Measurements from ENCODE around the gene RER1.

RER1 gene

DNA sequence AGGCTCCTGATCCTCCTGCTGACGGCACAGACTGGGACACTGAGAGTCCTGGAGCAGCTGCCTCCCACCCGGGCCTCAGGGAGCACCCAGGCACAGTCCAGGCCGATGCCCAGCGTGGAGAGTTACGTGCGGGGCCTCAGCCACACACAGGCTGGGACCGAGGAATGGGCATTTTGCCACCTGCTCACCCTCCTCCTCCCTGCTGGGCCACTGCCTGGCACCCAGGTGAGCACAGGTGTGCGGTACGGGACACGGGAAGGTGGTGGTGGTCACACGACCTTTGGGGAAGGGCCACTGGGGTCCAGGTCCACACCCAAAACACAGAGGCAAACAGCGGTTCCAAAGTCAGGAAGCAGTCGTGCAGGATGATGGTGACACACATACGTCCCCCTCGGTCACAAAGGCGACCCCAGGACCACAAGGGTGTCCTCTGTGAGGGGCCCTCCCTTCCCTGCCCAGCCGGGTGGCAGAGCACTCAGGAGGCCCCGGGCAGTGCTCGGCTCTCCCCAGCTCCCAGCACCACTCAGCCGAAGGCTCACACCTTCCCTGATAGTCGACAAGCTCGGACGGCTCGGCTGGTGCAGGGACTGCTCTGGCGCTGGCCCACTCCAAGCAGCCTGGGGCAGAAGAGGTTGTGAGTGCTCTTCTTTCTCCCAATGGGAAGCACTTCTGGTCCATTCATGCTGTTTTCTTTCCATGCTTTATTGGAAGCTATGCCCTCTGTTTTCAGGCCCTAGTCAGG, 14.5 kb upstream of the RER1 start:
- no peak for DNase-seq

DNA sequence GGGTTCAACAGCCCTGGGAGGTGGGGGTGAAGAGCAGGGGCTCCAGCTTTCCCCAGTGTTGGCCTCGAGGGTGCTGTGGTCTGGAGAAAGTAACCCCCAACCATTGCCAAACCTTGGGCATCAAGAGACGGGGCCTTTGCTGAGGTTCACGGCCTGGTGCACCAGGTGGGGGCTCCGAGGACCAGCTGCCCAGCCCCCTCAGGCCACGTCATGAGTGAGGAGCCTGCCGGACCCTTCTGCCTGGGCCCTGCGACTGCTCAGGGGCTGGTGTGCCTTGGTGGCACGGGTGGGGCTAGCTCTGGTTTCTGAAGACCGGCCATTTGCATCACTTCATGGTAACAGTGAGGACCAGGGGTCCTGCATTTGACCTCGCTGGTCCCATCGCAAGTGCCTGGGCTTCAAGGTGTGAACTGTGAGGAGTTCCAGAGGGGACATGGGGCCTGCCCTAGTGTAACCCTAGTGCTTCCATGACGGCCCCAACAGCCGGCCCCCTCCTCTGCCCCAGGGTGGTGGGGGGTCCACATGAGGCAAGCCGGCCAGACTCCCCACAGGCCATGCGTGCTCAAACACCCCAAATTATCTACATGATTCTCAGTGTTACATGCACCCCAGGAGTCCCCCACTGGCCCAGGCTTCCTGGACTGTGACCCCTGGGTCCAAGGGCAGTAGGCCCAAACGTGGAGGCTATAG, 13.7 kb upstream of the RER1 start:
- no peak for DNase-seq

DNA sequence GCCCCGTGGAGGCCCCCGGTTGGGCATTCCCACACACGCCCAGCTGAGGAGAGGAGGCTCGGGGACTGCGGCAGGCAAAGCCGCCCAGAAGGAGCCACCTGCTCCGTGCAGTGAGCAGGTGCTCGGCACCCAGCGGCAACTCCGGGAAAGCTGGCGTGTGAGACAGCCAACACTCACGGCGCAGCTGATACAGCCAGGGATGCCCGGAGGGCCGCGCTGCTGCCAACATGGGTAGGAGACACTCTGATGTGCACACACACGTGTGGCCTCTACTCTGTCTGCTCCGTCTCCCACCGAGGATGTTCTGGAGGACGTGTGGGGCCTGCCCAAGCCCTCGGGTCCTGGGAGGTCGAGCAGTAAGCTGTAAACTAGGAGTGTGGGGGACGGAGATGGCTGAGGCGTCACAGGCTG, 13.2 kb upstream of the RER1 start:
- DNase-seq: no peak

- no peak for DNase-seq
Observed at GRCh38 chr1:2378956-2379732, 12.5 kb upstream of the RER1 start.

- no peak for DNase-seq
Observed at GRCh38 chr1:2379733-2380404, 11.8 kb upstream of the RER1 start.

DNA sequence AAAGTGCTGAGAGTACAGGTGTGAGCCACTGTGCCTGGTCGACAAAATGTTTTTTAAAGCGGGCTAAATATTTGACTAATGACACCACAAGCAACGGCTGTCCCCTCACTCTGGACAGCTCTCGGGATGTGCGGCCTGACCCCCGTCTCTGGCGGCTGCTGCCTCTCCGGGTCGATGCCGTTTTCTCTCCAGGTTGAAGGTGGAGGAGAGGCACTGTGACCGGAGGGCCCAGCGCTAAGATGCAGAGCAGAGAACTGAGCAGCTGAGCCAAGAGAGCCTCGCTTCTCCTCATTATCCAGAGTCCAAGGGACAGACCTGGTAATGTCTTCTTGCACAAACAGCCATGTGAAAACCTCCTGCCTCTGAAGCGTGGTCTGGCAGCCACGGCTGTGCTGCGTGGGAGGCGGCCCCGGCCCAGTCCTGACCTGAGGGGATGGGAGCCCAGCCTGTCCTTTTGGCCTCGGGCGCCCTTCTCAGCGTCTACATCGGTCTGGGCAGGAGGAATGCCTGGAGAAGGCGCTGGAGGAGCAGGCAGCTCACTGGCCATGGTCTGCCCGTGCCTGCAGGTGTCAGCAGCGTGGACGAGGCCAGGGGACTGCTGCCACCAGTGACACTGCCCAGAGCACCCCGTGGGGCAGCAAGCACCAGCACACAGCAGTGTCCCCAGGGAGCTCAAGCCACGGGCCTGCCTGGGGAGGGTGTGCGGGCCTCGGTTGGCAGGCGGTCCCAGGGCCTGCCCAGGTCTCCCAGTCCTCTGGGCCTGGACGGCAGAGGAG, 10.6 kb upstream of the RER1 start:
- DNase-seq: no peak

DNA sequence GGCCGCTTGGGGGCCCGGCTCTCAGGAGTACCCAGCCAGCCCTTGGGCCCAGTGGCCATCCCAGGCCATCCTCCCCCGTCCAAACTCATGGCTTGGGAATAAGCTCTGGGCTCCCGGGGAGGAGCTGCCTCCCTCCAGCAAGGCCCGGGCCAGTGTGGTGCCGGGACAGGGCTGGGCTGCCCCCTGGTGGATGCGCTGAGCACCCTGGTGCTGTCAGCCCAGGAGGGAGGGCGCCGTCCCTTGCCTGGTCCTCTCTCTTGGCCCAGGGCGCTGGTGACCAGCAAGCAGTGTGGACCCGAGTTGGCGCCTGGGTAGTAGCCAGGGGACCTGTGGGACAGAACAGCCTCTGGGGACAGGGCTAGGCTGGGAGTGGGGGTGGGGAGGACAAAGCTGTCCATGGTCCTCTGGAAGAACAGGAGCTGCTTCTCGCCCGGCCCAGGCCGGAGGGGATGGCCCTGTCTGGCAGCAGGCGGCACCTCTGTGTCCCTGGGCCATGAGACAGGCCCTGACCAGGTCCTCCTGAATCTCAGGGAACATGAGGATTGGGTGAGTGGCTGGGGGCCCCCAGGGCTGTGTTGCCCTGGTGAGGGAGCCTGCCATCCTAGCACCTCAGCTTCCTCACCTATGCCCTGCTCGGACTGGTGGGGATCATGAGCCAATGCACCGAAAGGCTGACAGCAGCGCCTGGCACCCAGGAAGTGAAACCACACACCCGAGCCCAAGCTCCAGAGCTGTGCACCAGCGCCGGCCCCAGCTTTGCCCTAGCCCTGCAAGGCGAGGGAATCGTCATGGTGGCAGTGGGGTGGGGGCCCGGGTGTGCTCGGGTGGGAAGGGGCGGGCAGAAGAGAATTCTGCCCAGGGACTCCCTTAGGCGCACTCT, 9.7 kb upstream of the RER1 start:
- peak; percentile 61 for DNase-seq

DNA sequence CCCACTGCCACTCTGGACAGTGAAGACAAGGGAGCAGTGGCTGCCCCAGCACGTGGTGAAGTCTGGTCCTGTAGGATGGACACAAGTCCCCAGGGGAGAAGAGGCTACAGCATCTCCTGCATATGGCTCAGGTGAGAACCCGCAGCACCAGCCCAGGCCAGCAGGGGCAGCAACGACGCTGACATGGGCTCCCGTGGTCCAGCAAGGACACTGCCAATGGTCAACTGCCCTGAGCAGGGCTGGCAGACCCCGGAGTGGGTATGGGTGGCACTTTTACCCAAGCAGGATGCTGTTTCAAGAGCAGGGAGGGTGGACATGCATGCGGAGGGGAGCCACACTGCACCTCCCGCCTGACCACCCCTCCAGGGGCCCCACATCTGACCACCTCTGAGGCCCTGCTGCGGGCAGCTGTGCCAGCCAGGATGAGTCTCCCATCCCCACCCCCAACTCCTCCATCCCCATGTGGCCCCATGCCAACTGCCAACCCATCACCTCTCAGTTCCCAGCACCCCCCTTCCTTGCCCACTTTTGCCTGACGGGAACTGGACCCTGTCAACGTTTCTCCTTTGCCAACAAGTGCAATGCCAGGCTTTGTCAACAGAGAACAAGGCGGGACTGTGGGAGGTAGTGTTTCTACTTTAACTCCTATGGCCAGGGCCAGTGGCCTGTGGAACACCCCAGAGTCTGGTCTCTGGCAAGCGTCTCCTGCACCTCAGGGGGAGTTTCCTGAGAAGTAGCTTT, 8.8 kb upstream of the RER1 start:
- DNase-seq: no peak

DNA sequence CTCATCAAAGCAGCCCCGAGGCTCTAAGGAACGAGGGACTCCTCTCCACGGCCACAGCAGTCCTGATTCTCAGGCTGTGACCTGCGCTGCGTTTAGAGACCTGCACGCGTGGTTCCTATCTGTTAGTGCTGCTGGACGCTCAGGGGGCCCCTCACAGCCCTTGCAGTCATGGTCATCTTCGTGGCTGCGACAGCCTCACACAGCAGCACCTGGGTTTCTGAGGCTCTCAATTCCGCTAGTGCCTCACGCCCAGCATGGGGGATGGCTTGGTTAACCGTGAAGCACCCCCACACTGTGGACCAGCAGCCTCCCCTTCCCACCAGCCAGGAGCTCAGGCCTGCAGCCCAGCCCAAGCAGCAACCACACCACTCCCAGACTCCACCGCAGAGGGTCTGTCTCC, 8.1 kb upstream of the RER1 start:
- DNase-seq: no peak

- no peak for DNase-seq
Observed at GRCh38 chr1:2384130-2384860, 7.3 kb upstream of the RER1 start.

DNA sequence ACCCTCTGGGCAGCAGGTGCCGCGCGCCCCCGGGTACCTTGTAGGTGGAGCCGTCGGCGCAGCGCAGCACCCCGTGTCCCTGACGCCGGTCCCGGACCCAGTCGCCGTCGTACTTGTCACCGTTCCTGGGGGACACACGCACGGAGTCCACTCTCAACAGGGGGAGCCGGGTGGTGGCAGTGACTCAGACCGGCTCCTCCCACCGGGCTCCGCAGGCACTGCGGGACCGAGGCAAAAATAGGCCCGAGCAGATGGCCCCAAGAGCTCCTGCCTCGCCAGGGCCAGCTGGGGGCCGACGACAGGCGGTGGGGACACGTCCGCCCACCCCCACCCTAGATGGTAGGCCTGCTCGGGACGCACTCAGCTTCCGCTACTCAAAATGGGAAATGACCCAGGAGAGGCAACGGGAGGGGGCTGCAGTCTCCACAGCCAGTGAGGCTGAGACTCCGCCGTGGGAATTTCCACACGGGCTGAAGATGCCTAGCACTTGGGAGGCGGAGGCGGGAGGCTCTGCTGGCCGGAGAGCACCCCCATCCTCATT, 6.6 kb upstream of the RER1 start:
- no peak for DNase-seq

GRCh38 chr1:2385606-2386280, 5.9 kb upstream of the RER1 start:
- DNase-seq: no peak

DNA sequence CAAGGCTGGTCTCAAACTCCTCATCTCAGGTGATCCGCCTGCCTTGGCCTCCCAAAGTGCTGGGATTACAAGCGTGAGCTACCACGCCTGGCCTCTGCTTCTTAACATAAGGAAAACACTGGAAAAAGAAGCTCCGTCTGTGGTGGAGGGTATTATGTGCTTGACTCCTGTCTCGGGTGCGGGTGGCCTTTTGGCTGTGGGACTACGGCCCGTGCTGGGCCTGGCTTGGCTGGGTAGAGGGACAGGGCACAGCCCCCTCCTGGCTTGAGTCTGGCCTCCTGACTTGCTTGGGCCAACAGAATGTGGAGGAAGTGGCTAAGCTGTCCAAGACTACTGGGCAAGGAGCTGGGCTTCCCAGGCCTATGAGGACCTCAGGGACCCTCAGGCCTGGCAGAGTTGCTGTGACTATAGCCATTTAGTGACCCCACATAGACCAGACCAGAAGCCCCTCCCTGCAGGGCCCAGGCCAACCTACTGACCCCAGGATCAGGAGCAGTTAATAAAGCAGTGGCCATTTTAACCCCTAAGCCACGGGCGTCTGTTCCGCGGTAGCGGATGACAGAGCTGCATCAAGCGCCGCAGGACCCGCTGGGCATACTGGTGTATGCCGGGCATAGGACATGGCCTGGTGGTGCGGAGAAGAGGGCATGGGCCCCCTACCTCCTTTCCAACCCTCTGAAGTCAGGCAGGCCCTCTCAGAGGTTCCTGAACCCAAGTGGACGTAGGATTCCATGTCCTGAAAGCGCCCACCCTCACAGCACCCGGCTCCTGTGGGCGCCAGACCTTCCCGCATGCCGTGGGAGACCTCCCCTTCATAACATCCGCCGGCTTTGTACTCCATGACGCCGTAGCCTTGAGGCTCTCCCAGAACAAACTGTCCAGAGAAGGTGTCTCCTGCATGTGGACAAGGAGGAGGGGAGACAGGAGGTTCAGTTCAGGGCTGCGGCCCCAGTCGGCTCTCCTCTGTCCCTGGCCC, 4.7 kb upstream of the RER1 start:
- DNase-seq: no peak

GRCh38 chr1:2388004-2388913, 3.4 kb upstream of the RER1 start:
- no peak for DNase-seq

DNA sequence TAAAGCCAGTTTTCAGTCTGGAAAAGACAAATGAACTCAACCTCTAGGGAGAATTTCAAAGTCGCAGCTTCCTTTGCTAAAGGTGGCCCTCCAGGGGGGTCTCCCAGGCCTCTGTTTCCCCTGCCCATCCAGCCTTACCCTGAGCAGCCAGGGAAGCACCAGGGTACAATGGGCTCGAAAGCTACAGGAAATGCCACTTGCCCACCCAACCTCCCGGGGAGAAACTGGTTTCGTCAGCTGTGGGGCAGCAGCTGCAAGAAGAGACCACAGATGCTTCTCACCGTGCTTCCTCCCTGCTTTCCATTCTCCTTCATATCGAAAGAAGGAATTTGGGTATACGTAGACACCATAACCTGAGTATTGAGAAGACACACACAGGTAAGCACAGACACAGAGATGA, 2.0 kb upstream of the RER1 start:
- no peak for DNase-seq

GRCh38 chr1:2391931-2392509, 379 bp downstream of the RER1 start:
- DNase-seq: peak; percentile 29
